GM21423 (cell line): ENCODE measurements around the gene OR10J5.
"Not testable (repeated sequence)": the region's sequence is repeated elsewhere in the genome, so short reads cannot be mapped to it uniquely, and the experiment has no call there.

Source experiments
- ATAC-seq: cut with Tn5 transposase; IDR thresholded peaks from one replicate; pipeline ENCODE4 v1.9.1; 2021; ENCODE audit warnings: mild to moderate bottlenecking, moderate library complexity; ENCODE audit not compliant: unreplicated experiment

The OR10J5 gene, protein sequence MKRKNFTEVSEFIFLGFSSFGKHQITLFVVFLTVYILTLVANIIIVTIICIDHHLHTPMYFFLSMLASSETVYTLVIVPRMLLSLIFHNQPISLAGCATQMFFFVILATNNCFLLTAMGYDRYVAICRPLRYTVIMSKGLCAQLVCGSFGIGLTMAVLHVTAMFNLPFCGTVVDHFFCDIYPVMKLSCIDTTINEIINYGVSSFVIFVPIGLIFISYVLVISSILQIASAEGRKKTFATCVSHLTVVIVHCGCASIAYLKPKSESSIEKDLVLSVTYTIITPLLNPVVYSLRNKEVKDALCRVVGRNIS

DNA sequence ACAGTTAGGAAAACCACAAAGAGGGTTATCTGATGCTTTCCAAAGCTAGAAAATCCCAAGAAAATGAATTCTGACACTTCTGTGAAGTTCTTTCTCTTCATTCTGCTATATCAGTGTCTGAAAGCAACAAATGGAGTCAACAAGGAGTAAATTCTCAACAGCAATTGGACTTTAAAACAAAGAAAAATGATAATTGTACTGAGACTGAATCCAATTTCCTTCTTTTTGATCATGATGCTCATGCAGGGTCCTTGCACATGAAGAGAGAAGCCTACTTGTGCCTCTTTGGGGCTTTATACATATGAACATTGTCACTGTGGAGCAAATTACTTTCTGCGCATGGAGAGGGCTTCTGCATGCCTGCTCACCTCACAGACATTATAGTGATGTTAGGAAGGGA is at the start of gene OR10J5:
Gene OR10J5 (minus strand): TSS at position 101 of the 400 bp plus-strand sequence. CDS start 0 bp downstream, at position 101.
- no peak for ATAC-seq

- no peak for ATAC-seq
Observed at GRCh38 chr1:159584536-159584935, 48.7 kb upstream of the OR10J5 start.

DNA sequence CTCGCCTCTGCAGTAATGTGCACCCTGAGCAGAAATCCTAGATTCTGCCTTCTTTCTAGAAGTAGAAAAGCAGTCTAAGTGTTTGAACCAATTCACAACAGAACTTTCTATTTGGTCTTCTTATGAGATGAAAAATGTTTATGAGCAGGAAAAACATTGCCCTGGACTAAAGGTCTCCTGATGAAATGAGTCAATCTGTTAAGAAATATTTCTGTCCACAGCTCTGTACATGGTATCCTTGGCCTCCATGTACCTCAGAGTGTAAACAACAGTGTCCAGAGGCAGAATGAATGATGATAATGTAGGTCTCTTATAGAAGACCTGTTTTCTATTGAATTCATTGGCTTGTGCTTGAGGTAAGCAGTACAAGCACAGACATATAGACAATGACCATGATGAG is 45.6 kb upstream of the OR10J5 start:
- no peak for ATAC-seq

DNA sequence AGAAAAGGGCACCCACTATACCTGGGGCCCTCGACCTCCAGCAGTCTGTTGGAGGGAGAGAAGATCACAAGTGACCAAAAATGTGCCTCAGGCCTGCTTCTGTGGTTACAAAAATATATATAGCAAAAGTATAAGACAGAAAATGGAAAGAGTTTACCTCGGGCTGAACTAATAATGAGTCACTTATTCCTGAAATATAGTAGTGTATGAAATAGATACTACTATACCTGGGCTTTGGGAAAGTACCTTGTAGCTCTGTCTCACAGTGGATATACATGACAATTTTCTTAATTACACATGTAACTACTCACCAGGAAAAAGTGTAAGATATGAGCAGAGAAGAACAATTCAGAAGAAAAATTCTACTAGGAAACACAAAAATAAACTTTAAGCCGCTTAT is 44.5 kb upstream of the OR10J5 start:
- ATAC-seq, result no peak

DNA sequence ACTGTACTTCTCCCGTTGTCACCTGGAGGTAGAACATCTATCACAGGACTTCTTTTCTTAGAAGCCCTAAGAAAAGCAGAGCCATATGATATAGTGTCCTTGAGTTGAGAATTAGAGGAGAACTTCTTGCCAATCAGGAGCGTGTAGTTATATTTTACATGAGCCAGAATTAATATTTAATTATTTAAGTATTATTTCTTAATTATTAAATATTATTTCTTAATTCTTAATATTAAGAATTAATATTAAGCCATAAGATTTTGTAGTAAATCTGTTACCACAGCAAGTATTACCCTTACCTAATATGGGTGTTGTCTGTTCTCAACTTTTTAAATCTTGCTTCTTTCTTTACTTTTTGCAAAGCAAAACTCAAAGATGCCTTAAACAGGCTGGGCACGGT is 41.6 kb upstream of the OR10J5 start:
- no peak for ATAC-seq

GRCh38 chr1:159562680-159563079 is 26.9 kb upstream of the OR10J5 start:
- ATAC-seq, result no peak

- ATAC-seq, result no peak
Observed at GRCh38 chr1:159561497-159561896, 25.7 kb upstream of the OR10J5 start.

GRCh38 chr1:159560599-159560998 is 24.8 kb upstream of the OR10J5 start:
- no peak for ATAC-seq

DNA sequence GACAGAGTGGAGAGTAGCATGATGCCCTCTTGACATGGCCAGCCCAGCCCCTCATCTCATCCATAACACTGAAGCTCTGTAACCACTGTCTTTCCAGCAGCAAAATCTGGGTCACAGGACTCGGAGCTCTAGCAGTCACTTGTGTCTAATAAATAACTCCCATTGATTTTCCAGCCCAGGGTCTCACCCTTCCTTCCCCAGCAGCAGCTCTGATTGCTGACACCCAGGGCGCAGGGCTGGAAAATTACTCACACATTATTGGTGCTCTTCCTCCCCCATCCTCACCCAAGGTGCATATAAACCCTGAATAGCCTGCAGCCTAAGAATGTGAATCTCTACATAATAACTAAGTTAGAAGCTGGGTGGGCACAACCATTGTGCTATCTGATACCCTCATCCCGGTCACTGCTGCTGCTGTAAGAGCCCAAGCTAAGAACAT is 21.1 kb upstream of the OR10J5 start:
- no peak for ATAC-seq

GRCh38 chr1:159554696-159555095 is 18.9 kb upstream of the OR10J5 start:
- no peak for ATAC-seq

- ATAC-seq, result no peak
Observed at GRCh38 chr1:159554261-159554660, 18.5 kb upstream of the OR10J5 start.

- ATAC-seq, result no peak
Observed at GRCh38 chr1:159548126-159548525, 12.3 kb upstream of the OR10J5 start.

- ATAC-seq, result no peak
Observed at GRCh38 chr1:159532922-159533321, 2.9 kb downstream of the OR10J5 start.

DNA sequence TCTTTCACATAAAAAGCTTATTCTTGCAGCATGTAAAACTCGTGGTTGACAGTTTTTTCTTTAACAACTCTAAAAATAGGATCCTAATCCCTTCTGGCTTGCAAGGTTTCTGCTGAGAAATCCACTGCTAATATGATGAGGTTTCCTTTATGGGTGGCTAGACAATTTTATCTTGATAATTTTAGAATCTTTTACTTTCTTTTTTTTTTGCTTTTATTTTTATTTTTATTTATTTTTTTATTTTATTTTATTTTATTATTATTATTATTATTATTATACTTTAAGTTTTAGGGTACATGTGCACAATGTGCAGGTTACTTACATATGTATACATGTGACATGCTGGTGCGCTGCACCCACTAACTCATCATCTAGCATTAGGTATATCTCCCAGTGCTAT is 11.0 kb downstream of the OR10J5 start:
- not testable (repeated sequence) for ATAC-seq

DNA sequence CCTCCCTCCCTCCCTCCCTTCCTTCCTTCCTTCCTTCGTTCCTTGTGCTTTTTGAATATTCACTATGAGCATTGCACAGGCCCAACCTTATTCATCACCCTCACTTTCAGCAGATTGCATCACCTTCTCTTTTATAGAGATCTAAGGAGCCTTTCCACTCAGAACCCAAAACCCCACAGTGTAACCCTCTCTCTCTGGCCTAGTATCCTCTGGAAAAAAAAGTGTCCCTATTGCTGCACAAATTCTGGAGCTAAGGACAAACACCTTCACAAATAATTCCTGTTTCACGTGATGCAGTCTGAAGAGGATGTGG is 25.6 kb downstream of the OR10J5 start:
- ATAC-seq, result no peak

GRCh38 chr1:159509440-159510228 is 26.2 kb downstream of the OR10J5 start:
- no peak for ATAC-seq

DNA sequence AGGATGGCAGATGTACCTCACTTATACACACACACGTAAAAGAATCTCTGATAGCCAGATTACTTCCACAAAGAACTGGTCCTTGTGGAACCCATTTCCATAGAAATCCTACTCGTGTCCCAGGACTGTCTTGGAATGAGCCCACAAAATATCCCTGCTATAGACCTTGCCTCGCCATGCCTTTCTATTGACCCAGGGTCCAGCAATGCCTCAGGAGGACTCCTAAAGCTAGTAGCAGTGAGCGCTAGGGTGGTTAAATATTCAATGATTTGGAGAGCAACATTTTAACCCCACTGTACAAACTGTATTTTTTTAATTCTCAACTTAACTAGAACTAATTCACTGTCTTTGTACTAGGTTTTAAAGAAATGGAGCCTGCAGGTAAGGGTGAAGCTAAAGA is 26.9 kb downstream of the OR10J5 start:
- ATAC-seq, result no peak

DNA sequence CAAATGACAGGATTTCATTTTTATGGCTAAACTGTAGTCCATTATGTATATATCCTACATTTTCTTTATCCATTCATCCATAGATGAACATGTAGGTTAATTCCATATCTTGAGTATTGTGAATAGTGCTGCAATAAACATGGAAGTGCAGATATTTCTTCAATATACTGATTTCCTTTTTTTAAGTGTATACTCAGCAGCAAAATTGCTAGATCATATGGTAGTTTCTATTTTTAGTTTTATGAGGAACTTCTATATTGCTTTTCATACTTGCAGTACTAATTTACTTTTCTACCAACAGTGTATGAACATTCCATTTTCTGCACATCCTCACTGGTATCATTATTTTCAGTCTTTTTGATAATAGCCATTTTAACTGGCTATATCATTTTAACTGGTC is 30.1 kb downstream of the OR10J5 start:
- no peak for ATAC-seq

- no peak for ATAC-seq
Observed at GRCh38 chr1:159501082-159501481, 34.7 kb downstream of the OR10J5 start.

GRCh38 chr1:159494513-159495210 is 41.1 kb downstream of the OR10J5 start:
- ATAC-seq, result not testable (repeated sequence)

DNA sequence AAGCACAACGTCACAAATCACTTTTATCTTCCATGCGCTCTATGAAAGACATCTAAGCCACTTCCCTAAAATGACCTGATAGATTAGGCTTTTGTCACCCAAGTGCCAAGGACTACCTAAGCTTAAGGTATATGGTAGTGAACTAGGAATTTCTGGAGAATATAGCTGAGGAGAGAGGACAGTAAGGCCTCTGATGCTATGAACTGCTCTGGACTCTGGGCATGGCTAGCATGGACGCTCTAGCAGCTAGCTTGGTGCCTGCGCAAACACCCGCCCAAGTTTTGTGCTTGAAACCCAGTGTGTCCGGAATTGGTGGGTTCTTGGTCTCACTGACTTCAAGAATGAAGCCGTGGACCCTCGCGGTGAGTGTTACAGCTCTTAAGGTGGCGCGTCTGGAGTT is 42.5 kb downstream of the OR10J5 start:
- no peak for ATAC-seq
